Measurements from ENCODE around the gene ZNF800.

Gene ZNF800

GRCh38 chr7:127348247-127348631 is 44.3 kb downstream of the ZNF800 start:
- CTCF ChIA-PET = interaction anchor here (0.6 to 3.3 kb wide), 19 partner anchors 9 to 281 kb away, joined by 3 to 22 read pairs (median 4); partner anchors contain the start of genes ARF5 and ZNF800

GRCh38 chr7:127347567-127348246 is 44.8 kb downstream of the ZNF800 start:
- POLR2A ChIA-PET = interaction anchor here (1.5 kb wide), 1 partner anchor 45 kb away, joined by 3 read pairs; the partner anchor contains the start of gene ZNF800
- no peaks in the 10 kb centered on the region for H3K36me3 ChIP-seq (ENCODE audit: control insufficient read depth in 2 of 2, insufficient read depth in 1 of 2, low read length in 2 of 2)
- CTCF ChIA-PET = interaction anchor here (0.6 to 3.3 kb wide), 22 partner anchors 9 to 629 kb away, joined by 3 to 22 read pairs (median 4); partner anchors contain the start of genes ARF5 and ZNF800
- H3K9me3 ChIP-seq (ENCODE audit: control insufficient read depth, insufficient read depth, low read depth, low read length) = no peaks in the 10 kb centered on the region
- peak overlapping the region; percentile 31 for H3K4me3 ChIP-seq (ENCODE audit: low read depth, low read length)
- no peaks in the 10 kb centered on the region for H3K4me1 ChIP-seq (ENCODE audit: control insufficient read depth, insufficient read depth, low read length)
- no peak overlapping the region for H3K27ac ChIP-seq (ENCODE audit: extremely low read depth, low read depth, low read length)
- no peak for TF ChIP-seq ZNF629 (tag by site-specific recombination; IDR thresholded peaks at IDR 0.05)
- peak; percentile 41; the same call in 1 of the 2 replicates for TF ChIP-seq MEIS1 (CRISPR knock-in tag; IDR thresholded peaks at IDR 0.05; ENCODE audit: borderline replicate concordance)
- no peak for TF ChIP-seq ZNF692 (tag by site-specific recombination; IDR thresholded peaks at IDR 0.05)
- TF ChIP-seq ZNF211 (tag by site-specific recombination; IDR thresholded peaks at IDR 0.05; ENCODE audit: low read depth) = no peak
- TF ChIP-seq ZNF266 (tag by site-specific recombination; IDR thresholded peaks at IDR 0.05; ENCODE audit: low read depth) = no peak
- TF ChIP-seq ZNF202 (tag by site-specific recombination; IDR thresholded peaks at IDR 0.05; ENCODE audit: borderline replicate concordance) = 0 out of 2 replicates have a peak, but pooled peaks have one; percentile 9
- TF ChIP-seq ZNF677 (tag by site-specific recombination; IDR thresholded peaks at IDR 0.05) = no peak
- TF ChIP-seq PRDM10 (tag by site-specific recombination; IDR thresholded peaks at IDR 0.05) = no peak
- no peak for TF ChIP-seq ZNF544 (tag by site-specific recombination; IDR thresholded peaks at IDR 0.05)
- peak; percentile 5; the same call in 1 of the 2 replicates for TF ChIP-seq CTCF (tag by site-specific recombination; IDR thresholded peaks at IDR 0.05)
- TF ChIP-seq ZSCAN16 (tag by site-specific recombination; IDR thresholded peaks at IDR 0.05) = no peak
- no peak for TF ChIP-seq ZNF248 (tag by site-specific recombination; IDR thresholded peaks at IDR 0.05)
- no peak for TF ChIP-seq KLF1 (tag by site-specific recombination; IDR thresholded peaks at IDR 0.05)
- TF ChIP-seq ZNF366 (tag by site-specific recombination; conservative IDR thresholded peaks at IDR 0.05) = no peak
- 0 out of 2 replicates have a peak, but pooled peaks have one; percentile 17 for TF ChIP-seq ZNF660 (tag by site-specific recombination; IDR thresholded peaks at IDR 0.05)
- TF ChIP-seq SCRT2 (tag by site-specific recombination; IDR thresholded peaks at IDR 0.05) = no peak
- TF ChIP-seq ZNF76 (tag by site-specific recombination; IDR thresholded peaks at IDR 0.05; ENCODE audit: borderline replicate concordance, low read depth) = no peak
- no peak for TF ChIP-seq MYNN (tag by site-specific recombination; IDR thresholded peaks at IDR 0.05; ENCODE audit: borderline replicate concordance)
- TF ChIP-seq ZNF791 (tag by site-specific recombination; IDR thresholded peaks at IDR 0.05) = no peak
- TF ChIP-seq KLF16 (tag by site-specific recombination; IDR thresholded peaks at IDR 0.05) = no peak
- TF ChIP-seq PBX3 (CRISPR knock-in tag; IDR thresholded peaks at IDR 0.05) = peak; percentile 79

More at GRCh38 chr7:127348247-127348631, 44.3 kb downstream of the ZNF800 start:
- TF ChIP-seq ZNF362 (tag by site-specific recombination; IDR thresholded peaks at IDR 0.05) (peak; percentile 91), ZNF747 (tag by site-specific recombination; IDR thresholded peaks at IDR 0.05) (no peak)
- POLR2A ChIA-PET = interaction anchor here (1.5 kb wide), 1 partner anchor 44 kb away, joined by 3 read pairs; the partner anchor contains the start of gene ZNF800
- Histone ChIP-seq H3K4me3 (ENCODE audit: low read depth, low read length) (peak overlapping the region; percentile 31; the same call in 1 of the 2 replicates), H3K9me3 (ENCODE audit: control insufficient read depth, insufficient read depth, low read depth, low read length) (no peaks in the 10 kb centered on the region), H3K4me1 (ENCODE audit: control insufficient read depth, insufficient read depth, low read length) (no peaks in the 10 kb centered on the region), H3K36me3 (ENCODE audit: control insufficient read depth in 2 of 2, insufficient read depth in 1 of 2, low read length in 2 of 2) (no peaks in the 10 kb centered on the region), H3K27ac (ENCODE audit: extremely low read depth, low read depth, low read length) (no peak overlapping the region)

All from HEK293 (cell line).